Measurements from ENCODE around the gene SLAMF9.

Gene SLAMF9

DNA sequence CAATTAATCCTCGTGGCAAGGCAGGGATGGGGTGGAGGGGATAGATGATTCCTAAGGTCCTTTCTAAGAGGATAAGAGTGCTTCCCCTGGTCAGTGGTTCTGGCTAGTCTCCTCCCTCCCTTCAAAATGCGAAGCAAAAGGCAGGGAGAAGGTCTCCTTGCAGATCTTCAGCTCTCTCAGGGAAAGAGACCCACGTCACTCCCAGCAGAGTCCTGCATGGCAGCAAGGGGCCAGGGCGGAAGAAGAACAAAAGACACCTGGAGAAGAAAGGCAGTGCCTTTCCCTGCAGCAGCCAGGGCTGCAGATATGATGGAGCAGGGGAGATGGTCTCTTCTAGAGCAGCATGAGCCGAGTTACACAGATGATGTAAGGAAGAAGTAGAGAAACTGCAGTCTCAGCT, 29.6 kb upstream of the SLAMF9 start:
- FAIRE-seq (no peak), DNase-seq (ENCODE audit: insufficient read length, low spot score) (no peak)
- no peak for TF ChIP-seq POLR2A (IDR thresholded peaks at IDR 0.05; ENCODE audit: low read depth, low read length)

DNA sequence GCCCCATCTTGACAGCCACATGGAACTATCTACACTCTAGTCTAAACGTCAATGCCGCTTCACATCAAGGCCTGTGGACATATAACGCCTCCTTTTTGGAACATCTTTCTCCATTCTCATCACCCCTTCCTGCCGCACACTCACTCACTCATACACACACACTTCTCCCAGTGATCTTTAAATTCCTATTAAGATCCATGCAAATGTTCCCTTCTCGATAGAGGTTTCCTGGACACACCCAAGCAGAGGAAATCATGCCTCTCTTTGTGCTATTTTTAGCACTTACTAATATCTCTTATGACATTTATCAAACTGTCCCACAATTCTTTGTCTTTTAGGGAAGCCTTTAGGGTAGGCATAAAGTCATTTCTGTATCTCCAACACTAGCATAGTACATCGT, 28.2 kb upstream of the SLAMF9 start:
- DNase-seq (ENCODE audit: insufficient read length, low spot score) (no peak), FAIRE-seq (no peak)
- TF ChIP-seq POLR2A (IDR thresholded peaks at IDR 0.05; ENCODE audit: low read depth, low read length), result no peak

DNA sequence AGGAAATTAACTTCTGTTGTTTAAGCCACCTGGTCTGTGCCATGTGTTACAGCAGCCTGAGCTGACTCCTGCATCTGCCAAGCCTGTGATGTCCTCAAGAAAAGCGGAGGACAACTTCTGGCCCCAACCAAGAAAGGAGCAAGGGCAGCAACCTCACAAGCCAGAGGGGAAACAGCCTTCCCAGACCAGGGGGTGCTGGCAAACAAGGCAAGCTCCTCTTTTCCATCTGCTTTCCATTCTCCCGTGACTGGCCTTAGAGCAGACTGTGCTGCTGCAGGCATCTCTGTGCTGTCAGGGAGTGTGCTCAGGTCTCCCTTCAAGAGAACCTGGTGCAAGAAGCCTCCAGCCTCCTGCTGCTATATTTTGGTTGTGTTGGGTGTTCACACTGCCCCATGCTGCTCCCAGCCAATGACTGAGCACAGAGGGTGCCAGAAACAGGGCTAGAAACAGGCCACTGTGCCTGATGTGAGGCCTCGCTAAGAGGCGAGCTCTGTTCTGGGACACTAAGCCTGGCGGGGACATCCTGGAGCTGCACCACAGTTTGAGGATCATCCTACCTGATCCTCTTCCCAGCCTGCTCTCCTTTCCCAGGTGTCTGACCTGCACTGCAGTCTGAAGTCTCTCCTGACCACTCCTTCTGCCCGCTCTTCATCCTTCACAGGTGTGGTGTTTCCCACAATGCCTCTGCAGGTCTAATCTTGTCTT, 27.5 kb upstream of the SLAMF9 start:
- FAIRE-seq (no peak), DNase-seq (ENCODE audit: insufficient read length, low spot score) (no peak)
- no peak for TF ChIP-seq POLR2A (IDR thresholded peaks at IDR 0.05; ENCODE audit: low read depth, low read length)

DNA sequence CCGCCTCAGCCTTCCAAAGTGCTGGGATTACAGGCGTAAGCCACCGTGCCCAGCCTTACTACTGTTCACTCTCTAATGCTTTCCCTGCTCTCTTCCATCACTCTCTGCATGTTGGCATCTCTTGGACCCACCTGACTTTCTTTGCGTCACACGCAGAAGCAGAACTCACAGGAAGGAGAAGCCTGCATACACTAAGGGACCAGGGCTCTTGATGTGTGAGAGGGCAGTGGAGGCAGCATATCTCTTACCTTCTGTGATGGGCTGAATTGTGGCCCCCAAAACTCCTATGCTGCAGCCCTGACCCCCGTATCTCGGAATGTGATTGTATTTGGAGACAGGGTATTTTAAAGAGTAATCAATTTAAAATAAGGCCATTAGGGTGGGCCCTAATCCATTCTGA, 26.7 kb upstream of the SLAMF9 start:
- TF ChIP-seq POLR2A (IDR thresholded peaks at IDR 0.05; ENCODE audit: low read depth, low read length), result no peak
- FAIRE-seq, result no peak

DNA sequence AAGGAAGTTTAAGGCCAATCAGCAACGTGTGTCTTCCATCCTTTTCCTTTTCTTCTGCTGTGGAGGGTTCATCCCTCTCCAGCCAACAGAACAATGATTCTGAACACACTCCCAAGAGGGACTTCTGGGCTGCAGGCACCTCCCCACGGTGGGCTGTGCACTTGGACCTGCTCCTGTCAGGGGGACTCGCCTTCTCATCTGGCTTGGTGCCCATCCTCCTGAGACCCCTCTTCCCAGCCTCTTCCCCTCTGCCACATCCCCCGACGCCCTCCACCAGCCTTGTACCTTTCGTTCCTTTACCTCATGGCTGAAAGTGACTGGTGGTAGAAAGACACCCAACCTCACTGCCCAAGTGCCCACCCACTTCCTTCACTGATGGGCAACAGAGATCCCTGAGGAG, 26.0 kb upstream of the SLAMF9 start:
- no peak for DNase-seq (ENCODE audit: insufficient read length, low spot score)
- no peak for FAIRE-seq
- no peak for TF ChIP-seq POLR2A (IDR thresholded peaks at IDR 0.05; ENCODE audit: low read depth, low read length)

More for the DNA sequence above, 26.7 kb upstream of the SLAMF9 start:
- no peak for DNase-seq (ENCODE audit: insufficient read length, low spot score)

DNA sequence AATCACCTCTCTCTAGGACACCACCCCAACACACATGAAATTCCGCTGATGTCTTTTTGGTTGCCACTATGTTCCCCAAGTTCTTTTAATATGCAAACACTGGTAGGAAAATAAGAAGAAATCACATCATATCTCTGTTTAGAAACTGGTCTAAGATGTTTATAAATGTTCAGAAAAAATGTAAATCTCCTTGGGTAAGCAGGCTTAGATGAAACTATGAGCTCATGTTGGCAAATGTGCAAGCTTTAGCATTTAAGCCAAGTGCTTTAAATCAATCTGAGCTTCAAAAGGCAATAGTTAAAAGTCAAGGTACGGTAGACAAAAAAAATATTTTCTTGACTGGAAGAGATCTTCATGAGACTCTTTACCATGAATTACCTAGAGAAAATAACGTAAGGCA, 25.2 kb upstream of the SLAMF9 start:
- TF ChIP-seq POLR2A (IDR thresholded peaks at IDR 0.05; ENCODE audit: low read depth, low read length), result no peak
- no peak for FAIRE-seq
- DNase-seq (ENCODE audit: insufficient read length, low spot score), result no peak

DNA sequence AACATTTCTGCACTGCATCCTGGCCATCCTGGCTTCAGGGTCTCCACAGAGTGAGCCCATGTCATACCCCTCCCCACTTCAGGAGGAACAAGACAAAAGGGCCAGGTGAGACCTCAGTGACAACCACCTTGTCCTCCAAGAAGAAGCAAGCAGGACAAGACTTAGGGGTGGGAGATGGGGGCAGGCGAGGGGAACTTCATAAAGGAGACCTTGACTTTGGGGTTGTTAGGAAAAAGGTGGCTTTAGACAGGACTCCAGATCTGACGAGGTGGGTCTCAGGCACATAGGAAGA, 24.0 kb upstream of the SLAMF9 start:
- DNase-seq (ENCODE audit: insufficient read length, low spot score) (no peak), FAIRE-seq (no peak)
- TF ChIP-seq POLR2A (IDR thresholded peaks at IDR 0.05; ENCODE audit: low read depth, low read length), result no peak

DNA sequence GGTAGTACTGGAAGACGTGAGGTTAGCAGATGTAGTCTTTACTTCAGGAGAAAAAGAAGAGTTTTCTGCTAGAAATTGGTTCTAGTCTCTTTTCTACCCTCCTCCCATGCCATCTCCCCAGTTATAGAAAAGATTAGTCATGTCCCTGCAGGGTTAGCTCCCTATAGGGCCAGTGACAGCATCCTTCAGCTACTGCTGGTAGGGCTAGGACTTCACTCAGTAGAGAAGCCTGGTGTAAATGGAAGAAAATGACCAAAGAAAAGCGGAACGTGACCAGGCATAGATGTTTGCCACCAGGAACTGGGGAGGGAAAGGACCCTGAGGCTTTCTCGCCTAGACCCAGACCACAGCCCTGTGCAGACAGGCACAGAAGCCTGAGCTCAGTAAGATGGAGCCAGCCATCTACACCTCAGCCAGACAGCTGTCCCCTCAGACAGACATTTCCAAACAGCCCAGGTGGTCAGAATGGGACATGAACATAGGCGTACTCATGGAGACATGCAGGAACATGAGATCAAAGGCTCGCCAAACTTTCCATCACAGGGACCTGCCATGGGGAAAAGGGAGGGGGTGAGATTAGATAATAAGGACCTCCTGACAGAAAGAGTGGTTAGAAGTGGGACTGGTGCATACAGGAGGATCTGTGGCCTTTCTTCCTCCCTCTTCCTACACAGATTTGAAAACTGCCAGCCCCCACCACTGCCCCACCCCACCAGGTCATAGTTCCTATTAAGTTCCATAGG, 23.5 kb upstream of the SLAMF9 start:
- no peak for TF ChIP-seq POLR2A (IDR thresholded peaks at IDR 0.05; ENCODE audit: low read depth, low read length)
- DNase-seq (ENCODE audit: insufficient read length, low spot score) (no peak), FAIRE-seq (no peak)

DNA sequence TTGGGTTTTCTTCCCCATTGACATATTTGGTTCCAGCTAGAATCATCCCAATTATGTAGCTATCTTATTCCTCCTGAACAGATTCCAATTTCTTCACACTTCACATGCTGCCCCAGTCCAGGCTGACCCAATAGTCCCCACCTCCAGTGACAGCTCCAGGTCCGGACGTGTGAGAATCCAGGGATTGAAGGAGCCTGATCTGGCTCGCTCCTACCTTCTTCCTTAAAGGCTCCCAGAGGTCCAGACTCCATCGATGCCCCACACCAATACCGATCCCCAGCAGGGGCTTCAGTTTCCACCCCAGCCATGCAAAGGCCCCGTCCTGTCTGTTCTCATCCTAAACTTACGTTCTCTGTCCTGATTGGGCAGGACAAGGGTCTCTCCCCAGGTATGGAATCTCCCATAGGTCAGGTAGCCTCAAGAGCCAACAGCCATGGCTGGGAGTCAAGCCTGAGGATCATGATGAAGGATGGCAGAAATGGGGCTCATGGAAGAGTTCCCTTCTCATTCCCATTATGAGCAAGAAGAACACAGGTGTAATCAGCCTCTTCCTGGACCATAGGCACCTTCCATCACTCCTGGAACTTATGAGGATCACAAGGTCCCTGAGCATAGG, 20.4 kb upstream of the SLAMF9 start:
- no peak for TF ChIP-seq POLR2A (IDR thresholded peaks at IDR 0.05; ENCODE audit: low read depth, low read length)
- FAIRE-seq (no peak), DNase-seq (ENCODE audit: insufficient read length, low spot score) (no peak)

DNA sequence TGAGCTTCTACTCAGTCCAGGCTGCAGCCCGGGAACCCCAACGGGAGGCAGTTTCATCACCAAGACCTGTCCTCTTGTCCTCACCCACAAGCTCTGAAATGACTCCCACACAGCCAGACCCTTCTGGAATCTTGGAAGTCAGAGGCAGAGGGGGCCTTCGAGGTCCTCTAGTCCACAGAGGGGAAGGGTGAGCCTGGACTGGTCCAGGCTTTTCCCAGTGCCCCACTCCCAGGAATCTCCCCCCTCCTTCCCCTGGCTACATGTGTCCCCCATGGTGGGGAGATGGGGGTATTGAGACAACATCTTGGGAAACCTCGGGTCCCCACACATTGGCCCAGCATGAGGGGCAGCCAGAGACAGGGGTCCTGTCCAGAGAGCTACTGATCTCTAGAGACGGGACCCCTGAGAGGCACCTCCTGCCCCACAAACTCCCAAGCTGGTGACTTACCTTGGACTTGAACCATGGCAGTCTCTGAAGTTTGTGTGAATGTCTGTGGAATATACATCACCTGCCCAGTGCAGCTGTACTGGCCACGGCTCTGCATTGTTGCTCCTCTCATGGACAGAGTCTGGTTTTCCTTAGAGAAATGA, 19.4 kb upstream of the SLAMF9 start:
- no peak for TF ChIP-seq POLR2A (IDR thresholded peaks at IDR 0.05; ENCODE audit: low read depth, low read length)
- DNase-seq (ENCODE audit: insufficient read length, low spot score), result no peak
- no peak for FAIRE-seq

DNA sequence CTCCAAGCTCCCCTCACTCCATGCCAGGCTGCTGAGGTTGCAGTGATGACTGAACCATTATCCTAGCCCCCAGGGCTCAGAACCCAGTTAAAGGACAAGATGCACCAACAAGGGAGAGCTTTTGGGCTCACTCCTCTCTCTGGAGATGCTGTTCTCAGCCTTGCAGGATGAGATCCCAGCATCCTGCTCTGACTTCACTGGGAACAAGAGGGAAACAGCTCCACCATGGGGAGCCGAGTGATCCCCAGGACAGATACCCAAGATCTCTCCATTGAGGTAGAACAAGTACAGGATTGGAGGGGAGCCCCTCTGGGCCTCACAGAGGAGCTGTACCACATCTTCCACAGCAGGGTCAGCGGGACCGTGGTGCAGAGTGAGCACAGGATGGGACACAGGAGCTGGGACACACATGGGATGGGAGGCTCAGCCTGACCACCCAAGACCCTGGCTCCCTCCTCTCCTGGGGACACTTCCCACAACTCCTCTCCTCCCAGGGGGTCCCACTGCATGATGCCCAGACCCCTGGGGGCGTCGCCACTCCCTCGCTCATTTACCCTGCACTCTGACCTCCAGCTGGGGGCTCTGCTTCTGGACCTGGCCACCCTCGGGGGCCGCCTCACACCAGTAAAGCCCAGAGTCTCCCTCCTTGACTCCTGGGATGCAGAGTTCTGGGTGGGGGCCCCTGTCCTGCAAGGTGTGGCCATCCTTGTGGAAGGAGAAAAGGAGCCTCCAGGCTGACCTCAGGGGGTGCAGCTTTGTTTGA, 18.6 kb upstream of the SLAMF9 start:
- no peak for TF ChIP-seq POLR2A (IDR thresholded peaks at IDR 0.05; ENCODE audit: low read depth, low read length)
- DNase-seq (ENCODE audit: insufficient read length, low spot score) (no peak), FAIRE-seq (no peak)

DNA sequence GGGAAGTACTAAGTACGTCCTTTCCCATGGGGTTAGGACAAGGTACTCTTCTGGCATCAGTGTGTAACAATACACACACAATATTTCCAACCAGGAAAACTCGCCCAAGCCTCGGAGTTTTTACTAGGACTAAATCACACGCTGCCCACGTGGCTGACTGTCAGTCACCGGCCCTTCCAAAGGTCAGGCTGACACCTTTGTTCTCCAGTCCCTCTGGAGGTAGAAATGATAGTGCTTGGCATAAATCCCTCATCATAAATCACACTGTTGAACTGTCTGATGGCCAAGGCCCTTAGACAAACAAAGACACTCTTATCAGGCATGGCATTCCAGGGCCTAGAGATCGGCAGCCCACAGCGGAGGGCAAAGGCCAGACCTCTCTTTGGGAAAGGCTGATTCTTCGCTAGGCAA, 16.9 kb upstream of the SLAMF9 start:
- no peak for TF ChIP-seq POLR2A (IDR thresholded peaks at IDR 0.05; ENCODE audit: low read depth, low read length)

DNA sequence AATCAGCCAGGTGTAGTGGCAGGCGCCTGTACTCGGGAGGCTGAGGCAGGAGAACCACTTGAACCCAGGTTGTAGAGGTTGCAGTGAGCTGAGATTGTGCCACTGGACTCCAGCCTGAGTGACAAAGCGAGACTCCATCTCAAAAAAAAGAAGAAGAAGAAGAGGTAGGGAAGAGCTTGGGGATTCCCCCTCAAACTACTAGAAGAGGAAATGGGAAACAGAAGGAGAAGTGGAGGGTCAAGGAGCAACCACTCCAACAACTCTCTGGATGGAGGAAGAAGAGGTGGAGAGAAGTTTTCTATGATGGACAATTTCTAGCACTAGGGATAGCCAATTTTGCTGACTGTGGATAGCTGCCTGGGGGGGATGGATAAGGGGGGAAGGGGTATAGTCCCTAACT, 14.9 kb upstream of the SLAMF9 start:
- TF ChIP-seq POLR2A (IDR thresholded peaks at IDR 0.05; ENCODE audit: low read depth, low read length), result no peak
- DNase-seq (ENCODE audit: insufficient read length, low spot score) (no peak), FAIRE-seq (no peak)

More for the DNA sequence above, 16.9 kb upstream of the SLAMF9 start:
- no peak for FAIRE-seq
- DNase-seq (ENCODE audit: insufficient read length, low spot score), result no peak

DNA sequence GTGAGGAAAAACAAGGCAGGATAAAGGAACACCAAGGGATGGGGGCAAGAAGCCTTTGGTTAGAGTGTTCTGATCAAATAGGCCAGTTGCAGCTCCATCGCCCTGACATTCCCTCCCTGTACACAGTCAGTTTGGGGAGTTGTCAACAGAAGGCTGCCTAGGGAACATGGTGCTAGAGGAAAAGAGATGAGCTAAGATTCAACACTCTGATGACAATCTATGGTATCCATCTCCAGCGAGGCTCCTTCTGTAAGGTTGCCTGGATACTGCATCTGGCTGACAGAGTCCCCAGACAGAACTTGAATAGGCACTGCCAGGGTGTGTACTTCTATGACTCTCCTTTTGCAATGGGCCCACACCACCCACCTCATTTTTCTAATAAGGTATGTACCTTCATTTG, 11.2 kb upstream of the SLAMF9 start:
- no peak for FAIRE-seq
- DNase-seq (ENCODE audit: insufficient read length, low spot score), result no peak
- TF ChIP-seq POLR2A (IDR thresholded peaks at IDR 0.05; ENCODE audit: low read depth, low read length), result no peak
